SW 1271 (cell line): ENCODE data around the gene CBLN1.

Experiments
- DNase-seq, 2 experiments: peaks; one replicate each; lab custom pipeline; 2025; lab: John Stamatoyannopoulos, UW

Gene CBLN1

DNA sequence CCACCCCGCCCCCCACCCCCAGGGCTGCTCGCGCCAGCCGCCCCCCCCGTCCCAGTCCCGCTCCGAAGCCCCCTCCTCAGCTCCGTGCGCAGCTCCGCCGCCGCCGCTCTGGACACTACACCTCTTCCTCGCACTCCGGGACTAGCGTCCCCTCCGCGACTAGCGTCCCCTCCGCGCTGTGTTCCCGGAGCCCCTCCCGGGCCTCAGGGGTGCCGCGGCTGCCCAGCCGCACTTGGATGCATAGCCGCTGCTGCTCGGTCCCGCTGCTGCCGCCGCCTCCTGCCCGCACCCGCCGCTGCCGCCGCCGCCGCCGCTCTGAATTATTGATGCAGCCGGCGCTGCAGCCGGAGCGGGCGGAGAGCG, at the start of gene CBLN1:
TSS of gene CBLN1 (minus strand) at position 359 of the 363 bp plus-strand sequence. CDS start 373 bp downstream, outside the sequence.
- no peak for DNase-seq

DNA sequence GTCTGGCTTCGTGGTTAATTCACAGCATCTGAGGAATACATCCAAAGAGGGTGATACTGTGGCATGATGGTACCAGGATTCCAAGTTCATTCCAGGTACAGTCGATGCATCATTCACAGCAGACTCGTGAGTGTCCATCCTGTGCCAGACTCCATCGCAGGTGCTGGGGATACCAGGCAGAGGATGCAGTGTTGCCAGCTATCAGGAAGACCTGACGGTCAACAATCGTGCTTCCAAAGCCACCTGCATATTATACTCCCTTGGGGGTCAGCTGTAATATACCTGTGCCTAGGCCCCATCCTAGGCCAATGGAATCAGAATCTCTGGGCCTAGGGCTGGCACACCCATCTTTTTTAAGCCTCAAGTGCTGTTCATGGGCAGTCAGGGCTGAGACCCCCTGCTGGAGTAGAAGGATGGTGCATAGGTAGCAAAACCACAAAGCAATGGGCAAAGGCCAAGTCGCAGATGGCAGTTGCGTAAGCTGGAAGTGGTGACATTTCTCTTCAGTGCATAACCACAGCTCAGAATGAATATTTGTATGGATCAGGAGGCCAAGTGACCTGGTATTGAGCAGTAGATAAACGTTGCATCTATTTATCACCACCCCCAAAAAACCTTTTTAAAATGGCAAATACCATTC, 49.0 kb upstream of the CBLN1 start:
- DNase-seq = no peak

DNA sequence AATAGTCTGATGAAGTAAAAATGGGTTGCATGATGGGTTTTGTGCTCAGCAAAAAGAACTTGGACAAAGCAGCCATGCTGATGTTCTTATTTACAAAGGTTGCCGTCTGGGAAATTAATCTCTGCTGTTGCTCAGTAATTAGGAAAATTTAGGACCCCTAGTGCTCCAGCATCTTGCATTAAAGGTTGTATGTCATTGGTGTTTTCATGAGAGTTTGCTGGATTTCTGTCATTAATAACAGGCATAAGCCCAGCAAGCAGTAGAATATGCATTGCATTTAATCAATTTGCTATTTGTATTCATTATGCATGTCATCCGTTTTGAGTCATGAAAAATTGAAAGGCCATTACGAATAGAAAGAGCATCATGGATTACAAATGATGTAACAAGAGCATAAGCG, 46.7 kb upstream of the CBLN1 start:
- no peak for DNase-seq

DNA sequence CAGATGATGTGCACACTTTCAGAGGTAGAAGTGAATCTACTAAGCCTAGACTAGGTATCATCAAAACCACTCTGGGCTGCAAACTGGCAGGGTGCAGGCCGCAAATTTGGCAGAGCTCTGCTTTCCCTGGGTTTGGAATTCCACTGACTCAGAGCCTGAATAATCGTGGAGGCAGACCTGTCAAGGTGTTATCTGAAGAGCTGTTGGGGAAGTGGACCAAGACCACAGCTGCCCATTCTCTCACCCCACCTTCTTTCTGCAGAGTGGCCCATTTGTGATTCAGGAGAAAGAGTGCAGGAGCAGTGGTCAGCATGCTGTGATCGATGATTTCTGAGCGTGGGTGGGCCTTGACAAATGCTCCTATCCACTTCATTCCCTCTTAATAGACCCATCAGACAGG, 45.8 kb upstream of the CBLN1 start:
- DNase-seq = no peak

DNA sequence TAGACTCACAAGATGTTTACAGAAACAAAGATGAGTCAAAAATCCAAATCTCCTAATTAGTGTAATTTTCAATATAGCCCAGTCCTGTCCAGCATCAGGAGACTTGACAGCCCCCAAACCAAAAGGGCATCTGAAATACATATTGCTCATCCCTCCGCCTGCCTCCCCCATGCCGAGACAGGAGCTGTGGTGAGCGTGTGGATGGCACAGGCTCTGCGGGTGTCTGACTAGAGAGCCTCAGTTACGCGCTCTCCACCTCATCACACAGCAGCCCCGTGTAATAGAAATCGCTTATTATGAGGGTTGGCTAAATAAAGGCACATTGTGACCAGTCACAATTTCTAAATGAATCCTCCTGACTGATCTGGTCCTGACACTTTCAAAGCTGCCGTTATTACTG, 43.1 kb upstream of the CBLN1 start:
- DNase-seq = no peak

DNA sequence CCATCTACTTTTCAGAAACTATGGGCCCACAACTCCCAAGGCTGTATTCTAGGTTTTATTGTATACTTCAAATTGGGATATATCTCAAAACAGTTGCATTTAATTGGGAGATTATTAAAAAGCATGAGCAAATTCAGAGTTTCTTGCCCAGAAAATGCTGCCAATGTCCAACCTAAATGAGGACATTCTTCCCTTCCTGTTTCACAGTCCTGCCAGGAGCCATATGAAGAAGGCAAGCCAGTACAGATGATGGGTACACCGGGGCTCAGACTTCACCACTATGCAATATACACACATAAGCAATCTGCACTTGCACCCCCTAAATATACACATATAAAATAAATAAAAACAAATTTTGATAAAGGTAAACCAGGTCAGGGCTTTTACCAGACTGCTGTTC, 34.0 kb upstream of the CBLN1 start:
- DNase-seq = no peak

DNA sequence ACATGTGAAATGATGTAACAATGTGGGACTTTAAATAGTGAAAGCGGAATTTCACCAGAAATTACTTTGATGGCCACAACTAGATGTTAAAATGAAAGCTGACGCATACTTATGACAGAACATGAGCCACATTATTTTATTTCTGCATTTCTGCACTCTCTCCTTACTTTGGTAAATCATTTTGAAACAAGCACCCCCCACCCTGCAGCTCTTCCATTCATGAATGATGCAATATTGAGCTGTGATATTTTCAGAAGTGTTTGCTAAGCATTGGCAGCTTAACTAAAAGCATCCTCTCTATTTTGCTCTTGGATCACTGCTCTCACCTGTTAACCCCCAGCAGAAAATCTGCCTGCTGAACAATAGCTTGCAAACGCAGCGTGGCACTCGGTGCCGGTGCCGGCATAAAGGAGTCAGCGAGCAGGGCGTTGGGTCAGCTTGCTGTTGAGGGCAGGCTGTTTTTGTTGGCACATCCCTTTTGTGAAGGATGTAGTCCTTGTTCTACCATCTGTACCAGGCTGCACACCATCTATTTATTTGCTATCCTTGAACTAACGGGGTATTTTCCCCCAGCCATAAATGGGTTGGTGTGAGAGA, 30.8 kb upstream of the CBLN1 start:
- no peak for DNase-seq

DNA sequence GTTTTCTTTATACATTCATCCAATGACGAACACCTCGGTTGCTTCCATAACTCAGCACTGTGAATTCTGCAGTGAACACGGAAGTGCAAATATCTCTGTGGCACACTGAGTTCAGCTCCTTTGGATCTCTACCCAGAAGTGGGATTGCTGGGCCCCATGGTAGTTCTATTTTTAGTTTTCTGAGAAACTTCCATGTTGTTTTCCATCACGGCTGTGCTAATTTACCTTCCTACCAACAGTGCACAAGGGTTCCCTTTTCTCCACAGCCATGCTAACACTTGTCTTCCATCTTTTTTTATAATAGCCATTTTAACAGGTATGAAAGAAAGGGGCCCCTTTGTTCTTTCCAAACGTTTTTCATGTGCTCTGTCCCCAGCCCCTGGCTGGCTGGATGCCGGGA, 30.2 kb upstream of the CBLN1 start:
- DNase-seq = no peak

DNA sequence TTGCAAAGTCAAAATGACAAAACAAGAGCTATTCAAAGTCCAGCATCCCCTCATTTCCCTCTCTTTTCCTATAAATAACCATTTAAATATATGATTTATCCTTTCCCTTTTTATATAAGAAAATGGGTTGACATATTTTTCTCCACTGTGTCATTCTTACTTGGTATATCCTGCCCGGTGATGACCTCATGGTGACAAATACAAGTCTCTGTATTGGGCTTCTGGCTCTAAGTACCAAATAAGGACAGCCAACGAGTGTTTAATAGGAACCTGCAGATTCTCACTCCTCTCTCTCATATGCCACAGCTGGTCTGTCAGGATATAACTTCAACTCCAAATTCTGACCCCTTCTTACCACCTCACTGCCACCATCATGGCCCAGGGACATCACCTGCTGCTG, 25.5 kb upstream of the CBLN1 start:
- no peak for DNase-seq

DNA sequence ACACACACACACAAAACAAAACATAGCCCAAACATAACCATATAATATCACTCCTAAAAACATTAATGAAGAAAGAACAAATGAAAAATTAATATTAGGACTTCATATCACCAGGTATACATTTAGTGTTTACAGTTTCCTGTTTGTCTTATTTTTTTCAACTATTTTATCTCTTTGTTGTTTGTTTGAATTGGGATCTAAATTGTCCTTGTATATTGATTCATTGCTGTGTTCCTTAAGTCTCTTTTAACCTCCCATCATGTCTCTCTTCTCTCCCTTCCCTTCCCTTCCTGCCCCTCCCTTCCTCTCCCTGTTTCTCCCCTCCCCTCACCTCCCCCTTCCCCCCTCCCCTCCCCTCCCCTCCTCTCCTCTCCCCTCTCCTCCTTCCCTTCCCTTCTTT, 23.8 kb upstream of the CBLN1 start:
- no peak for DNase-seq

DNA sequence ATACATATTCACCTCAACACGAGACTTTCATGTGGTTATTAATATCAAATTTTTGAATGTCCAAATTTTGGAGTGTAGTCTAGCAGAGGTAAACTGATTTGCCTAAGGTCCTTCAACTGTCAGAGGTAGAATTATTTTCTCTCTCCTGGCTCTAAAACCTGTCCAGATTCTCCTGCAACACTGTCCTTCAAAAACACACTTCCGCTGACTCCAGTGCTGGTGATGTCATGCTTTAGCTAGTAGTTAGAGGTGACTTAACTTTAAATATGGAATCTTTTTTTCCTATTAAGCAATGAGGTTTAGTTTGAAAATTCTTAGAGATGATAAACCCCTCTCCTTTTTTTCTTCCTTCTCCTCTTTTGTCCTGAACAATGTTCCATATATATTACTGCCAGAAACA, 10.8 kb upstream of the CBLN1 start:
- no peak for DNase-seq

DNA sequence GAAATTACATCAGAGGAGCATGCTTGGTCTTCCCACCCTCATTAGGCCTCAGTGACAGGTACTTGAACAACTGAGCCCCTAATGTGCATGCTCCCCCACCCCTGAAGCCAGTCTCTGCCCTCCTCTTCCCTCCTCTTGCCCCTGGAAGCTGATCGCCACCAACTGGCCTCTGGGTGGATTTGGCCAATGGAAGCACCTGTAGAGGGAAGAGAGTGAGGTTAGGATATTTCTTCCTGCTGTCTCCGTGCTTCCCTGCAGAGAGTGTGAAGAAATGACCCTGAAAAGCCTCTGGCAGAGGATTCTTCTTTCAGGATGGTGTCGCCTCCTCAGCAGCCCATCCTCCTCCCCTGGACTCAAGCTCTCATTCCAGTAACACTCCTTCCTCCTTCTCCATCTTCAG, 5.9 kb upstream of the CBLN1 start:
- no peak for DNase-seq

DNA sequence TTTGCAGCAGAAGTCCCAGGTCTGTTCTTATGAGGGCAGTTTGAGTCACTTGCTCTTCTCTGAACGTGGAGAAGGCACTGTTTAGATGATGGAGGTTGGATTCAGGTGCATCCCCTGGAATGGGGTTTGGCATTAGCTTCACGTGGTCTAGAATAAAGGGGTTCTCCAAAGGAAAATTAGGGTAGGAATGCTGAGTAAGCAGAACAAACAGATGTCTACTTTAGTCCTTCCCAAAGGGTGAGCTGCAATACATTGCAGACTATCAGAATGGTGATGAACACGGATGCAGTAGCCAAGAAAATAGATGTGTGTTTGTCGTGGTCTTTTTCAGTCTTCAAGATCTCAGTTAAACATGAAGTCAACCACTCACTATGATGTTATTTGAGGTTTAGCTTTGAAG, 3.3 kb upstream of the CBLN1 start:
- no peak for DNase-seq

DNA sequence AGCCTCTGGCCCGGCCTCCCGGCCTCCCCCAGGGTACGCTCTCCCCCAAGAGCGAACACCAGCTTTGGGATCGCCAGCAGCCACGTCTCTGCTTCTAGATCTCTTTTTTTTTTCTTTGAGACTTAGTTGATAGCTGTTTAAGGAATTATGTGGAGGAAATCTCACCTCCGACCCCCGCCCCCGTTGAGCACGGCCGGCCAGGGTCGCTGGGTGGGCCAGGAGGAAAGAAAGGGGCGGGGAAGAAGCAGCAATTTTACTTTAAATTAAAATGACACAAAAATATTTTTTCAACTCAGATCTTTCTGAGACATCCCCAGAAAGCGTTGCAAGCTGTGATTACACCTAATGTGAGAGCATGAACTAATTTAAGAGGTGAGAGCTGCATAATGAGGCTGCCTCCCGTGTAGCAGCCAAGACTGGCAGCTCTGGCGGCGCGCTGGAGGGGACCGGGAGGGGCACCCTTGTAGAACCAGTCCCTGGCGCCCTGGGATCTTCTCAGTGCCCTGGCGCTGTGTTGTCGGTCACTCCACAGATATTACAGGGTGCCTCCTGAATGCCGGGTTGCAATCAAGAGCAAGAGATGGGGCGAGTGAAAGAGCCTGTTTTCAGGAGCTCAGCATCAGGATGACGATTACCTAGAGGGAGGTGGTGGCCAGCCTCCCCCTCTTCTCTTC, 1.9 kb upstream of the CBLN1 start:
- DNase-seq = no peak

DNA sequence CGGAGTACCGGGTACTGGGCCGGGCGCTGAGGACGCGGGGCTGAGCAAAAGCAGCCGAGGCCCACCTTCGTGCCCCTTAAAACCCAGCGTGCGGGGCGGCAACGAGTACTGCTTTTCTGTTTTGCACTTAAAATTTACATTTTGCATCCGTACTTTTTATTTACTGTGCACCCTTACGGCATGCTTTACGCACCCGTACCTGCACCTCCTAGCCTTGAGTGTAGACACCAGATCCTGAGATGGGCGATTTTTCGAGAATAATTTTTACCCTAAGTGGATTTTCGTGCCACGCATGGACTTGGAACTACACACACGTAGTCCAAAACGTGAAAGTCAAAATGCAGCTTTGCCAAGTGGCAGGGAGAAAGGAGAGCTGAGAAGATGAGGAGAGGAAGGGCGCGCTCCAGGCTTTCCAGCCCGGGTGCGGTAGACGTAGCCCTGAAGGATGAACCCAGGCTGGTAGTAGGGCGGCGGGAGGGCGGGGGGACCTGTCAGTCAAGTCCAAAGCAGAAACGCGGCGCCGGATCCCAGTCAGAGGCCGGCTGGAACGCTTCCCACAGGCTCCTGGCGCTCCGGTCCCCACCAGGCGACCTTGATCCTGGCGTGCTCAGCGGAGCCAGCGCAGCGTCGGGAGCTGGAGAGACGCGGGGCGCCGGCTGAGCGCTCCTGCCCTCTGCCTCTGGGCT, 1.2 kb upstream of the CBLN1 start:
- no peak for DNase-seq

DNA sequence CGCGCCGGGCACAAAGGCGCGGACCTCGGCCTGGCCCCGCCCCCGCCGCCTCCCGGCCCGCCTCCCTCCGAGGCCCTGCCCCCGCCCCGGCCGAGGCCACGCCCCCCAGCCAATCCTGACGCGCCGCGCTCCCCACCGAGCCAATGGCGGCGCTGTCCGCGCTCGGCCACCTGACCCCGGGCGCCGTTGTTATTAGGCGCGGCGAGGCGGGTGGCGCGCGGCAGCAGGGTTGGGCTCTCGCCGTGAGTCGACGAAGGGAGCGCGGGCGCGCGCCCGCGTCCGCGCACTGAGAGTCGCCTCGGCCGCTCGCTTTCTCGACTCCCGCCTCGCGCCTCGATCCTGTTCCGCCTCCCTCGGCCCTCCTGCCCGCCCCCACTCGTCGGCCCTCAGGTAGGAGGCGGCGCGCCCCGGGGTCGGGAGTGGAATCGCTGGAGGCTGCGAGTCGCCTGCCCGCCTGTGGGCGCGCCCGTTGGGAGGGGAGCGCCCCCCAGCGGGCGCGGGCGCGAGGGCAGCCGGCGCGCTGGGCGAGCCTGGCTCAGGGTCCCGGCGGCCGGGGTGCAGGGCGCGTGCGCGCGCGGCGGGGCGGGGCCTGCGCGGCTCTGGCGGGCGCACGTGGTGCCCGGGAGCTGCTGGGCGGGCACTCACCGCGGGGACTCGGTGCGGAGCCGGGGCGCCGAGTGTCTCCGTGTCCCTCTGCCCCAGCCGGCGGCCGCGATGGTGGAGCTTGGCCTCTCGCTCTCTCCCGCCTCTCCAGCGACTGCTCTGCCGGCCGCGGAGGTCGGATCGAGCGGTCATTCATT, 405 bp upstream of the CBLN1 start:
- peak; percentile 44 to 71 for DNase-seq

DNA sequence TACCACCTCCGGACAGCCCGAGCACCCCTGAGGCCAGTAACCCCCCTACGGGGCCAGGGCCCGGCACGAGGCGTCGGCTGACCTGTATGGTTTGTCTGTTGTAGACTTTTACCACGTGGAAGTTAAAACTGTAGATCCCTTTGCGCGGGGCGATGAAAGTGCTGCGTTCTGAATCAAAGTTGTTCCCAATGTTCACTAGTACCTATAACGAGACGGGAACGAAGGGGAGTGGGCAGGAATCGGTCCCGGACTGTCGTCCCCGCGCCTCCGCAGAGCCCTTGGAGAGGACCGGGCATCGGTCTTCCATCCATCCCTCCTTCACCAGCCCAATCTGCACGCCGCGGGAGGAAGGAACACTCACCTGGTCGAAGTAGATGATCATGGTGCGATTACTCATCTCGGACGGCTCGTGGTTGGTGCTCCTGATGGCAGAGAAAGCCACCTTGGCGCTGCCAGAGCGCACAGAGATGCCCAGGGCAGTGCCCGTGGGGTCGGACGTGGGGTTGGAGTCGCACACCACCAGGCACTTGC, 732 bp downstream of the CBLN1 start:
- no peak for DNase-seq

DNA sequence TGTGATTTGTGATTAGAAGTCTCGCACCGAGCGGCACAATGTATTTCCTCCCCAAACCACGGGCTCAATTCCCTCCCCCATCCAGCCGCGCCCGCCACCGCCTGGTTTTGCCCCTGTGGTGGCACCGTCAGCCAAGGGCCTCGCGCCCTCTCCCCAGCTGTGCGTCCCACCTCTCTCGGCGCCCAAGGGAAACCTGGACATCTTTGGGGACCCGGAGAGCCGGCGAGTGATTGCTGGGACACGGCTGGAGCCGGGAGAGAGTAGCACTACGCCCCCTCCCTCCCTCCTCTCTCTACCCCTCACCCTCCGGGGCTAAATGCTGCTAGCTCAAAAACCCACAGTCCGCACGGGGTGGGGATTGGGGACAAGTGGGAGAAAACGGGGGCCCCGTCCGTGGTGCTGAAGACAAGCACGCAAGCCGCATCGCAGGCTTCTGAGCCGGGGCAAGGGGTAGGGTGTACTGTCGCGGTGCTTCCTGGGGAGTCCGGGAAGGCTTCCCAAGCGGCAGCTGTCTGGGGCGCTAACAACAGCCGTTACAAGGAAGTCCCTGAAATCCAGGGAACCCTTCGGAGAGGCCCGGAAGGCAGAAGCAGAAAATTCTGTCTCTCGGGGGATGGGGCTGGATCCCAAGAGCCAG, 1.4 kb downstream of the CBLN1 start:
- no peak for DNase-seq

DNA sequence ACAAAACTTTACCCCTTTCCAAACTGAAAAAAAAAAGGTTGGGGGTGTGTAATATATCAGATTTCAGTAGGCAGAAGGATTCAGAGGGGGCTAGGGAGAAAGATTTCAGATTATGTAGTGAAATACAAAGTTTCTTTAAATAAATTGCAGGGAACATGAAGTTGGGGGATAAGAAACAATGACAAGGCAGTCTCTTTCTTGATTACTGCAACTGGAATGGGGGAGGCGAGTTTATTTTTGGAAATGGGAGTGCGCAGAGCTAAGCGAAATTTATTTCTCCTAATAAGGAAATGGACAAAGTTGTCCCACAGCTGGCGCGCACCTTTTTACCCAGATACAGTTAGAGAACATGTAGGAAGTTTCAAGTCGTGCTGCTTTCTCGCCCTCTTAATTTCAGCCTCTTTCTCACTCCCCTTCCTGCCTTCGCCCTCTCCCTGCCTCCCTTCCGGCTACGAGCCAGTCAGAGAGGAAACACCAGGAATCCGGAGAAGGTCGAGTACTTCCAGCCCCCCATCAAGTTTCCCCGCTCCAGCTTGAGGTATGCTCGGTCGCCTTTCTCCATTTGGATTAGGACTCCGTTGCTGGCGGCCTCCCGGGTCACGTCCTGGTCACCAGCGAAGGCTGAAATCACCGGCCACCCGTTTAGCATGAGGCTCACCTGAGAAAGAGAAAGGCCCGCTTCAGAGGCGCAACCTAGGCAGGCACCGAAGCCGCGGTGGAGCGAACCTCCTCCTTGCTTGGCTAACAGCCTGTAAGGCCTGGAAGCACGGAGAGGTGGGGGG, 2.5 kb downstream of the CBLN1 start:
- DNase-seq = no peak

DNA sequence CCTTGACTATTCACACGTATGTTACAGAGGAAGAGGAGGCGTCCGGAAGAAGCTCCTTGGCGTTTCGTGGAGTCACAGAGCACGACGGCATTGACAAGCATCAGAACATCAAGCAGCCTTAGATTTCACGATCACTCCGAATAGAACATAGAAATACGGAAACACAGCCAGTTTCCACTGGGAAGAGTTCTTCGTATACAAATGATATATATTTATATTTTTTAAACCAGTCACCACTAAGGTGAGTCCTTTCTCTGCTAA, 3.1 kb downstream of the CBLN1 start:
- DNase-seq = no peak
